Stimulated activated CD8-positive, alpha-beta memory T cell treated with anti-CD3 and anti-CD28 coated beads, Interleukin-15, amount 100 ng/mL, for 48 hours (primary cell): ENCODE results near the gene CLEC20A.

Source experiments
- DNase-seq, 2 donors: peaks; one replicate each; pipeline ENCODE4 v3.0.0-alpha.2; 2020; ENCODE audit warnings: low read depth in 2 of 2

Gene CLEC20A

GRCh38 chr1:178496410-178497135, at the start of gene CLEC20A:
Gene CLEC20A (minus strand): TSS chr1:178496964. CDS start chr1:178496939, 25 bp downstream.
- no peak for DNase-seq

GRCh38 chr1:178544531-178544930, 47.8 kb upstream of the CLEC20A start:
- DNase-seq: no peak

- DNase-seq: no peak
Observed at GRCh38 chr1:178543290-178543607, 46.5 kb upstream of the CLEC20A start.

- peak; percentile 79 for DNase-seq
Observed at GRCh38 chr1:178542554-178543289, 46.0 kb upstream of the CLEC20A start.

- peak; percentile 22 to 32 for DNase-seq
Observed at GRCh38 chr1:178541829-178542553, 45.2 kb upstream of the CLEC20A start.

GRCh38 chr1:178541379-178541778, 44.6 kb upstream of the CLEC20A start:
- no peak for DNase-seq

- no peak for DNase-seq
Observed at GRCh38 chr1:178540646-178541045, 43.9 kb upstream of the CLEC20A start.

GRCh38 chr1:178540204-178540603, 43.4 kb upstream of the CLEC20A start:
- DNase-seq: no peak

GRCh38 chr1:178539291-178539690, 42.5 kb upstream of the CLEC20A start:
- no peak for DNase-seq

- DNase-seq: no peak
Observed at GRCh38 chr1:178538192-178538916, 41.6 kb upstream of the CLEC20A start.

GRCh38 chr1:178537382-178538090, 40.8 kb upstream of the CLEC20A start:
- no peak for DNase-seq

- DNase-seq: no peak
Observed at GRCh38 chr1:178536844-178537371, 40.1 kb upstream of the CLEC20A start.

- no peak for DNase-seq
Observed at GRCh38 chr1:178536329-178536728, 39.6 kb upstream of the CLEC20A start.

GRCh38 chr1:178534137-178534868, 37.5 kb upstream of the CLEC20A start:
- DNase-seq: no peak

GRCh38 chr1:178533121-178533946, 36.6 kb upstream of the CLEC20A start:
- DNase-seq: no peak

- DNase-seq: peak; percentile 27 to 41
Observed at GRCh38 chr1:178532392-178532791, 35.6 kb upstream of the CLEC20A start.

GRCh38 chr1:178531887-178532286, 35.1 kb upstream of the CLEC20A start:
- no peak for DNase-seq

- no peak for DNase-seq
Observed at GRCh38 chr1:178530502-178530901, 33.7 kb upstream of the CLEC20A start.

- DNase-seq: no peak
Observed at GRCh38 chr1:178530037-178530402, 33.3 kb upstream of the CLEC20A start.
